ENCODE results near the gene STAP2. TPM values are rescaled to one million over a fixed set of nuclear protein-coding genes. Genes with fewer than 3 reads are reported as not detected.

Gene STAP2
- total and polyA plus RNA-seq, 9 of the 15 experiments (the other 6 are each of a cell fraction or from before 2014, with no cell fraction given): 1.2 to 9.8 (median 4.5) TPM

- no peak for TF ChIP-seq MAX (CRISPR knock-in tag; IDR thresholded peaks at IDR 0.05)
- no peak for TF ChIP-seq EP300 (IDR thresholded peaks at IDR 0.05; ENCODE audit: low read length)
- no peak for TF ChIP-seq ATF7 (IDR thresholded peaks at IDR 0.05)
- no peak for TF ChIP-seq HLTF (IDR thresholded peaks at IDR 0.05)
Measured at GRCh38 chr19:4347521-4347920, 8.9 kb upstream of the STAP2 start (continued).

- ATAC-seq (no peak), DNase-seq (ENCODE audit: extremely low read depth in 1 of 4, low spot score in 3 of 4) (no peak), FAIRE-seq (no peak)
- Histone ChIP-seq H3K4me2 (ENCODE audit: insufficient read depth, low read length) (no peak overlapping the region), H3K79me2 (ENCODE audit: control insufficient read depth, insufficient read depth, low read length) (peaks cover 7% of the 10 kb centered on the region), H3K27ac (ENCODE audit: extremely low read depth, low read depth, low read length) (no peak overlapping the region), H3K9ac (ENCODE audit: insufficient read depth in 1 of 2, low read depth in 2 of 2, low read length in 2 of 2) (peak overlapping the region in 1 of 2 experiments; percentile 76; a peak in 1 of 4 replicates), H2AFZ (ENCODE audit: low read depth, low read length) (no peak overlapping the region), H3K27me3 (ENCODE audit: control insufficient read depth in 2 of 2, insufficient read depth in 2 of 2, low read length in 2 of 2) (no peaks in the 10 kb centered on the region), H3K9me1 (ENCODE audit: control insufficient read depth, insufficient read depth, low read length) (no peaks in the 10 kb centered on the region), H3K36me3 (ENCODE audit: control insufficient read depth, insufficient read depth, low read length) (peaks cover 15% of the 10 kb centered on the region; the same call in 2 of the 3 replicates), H3K4me3 (no peak overlapping the region), H3K4me1 (replicated peaks in 1 of 2; ENCODE audit: control insufficient read depth in 2 of 2, insufficient read depth in 2 of 2, low read length in 2 of 2) (peaks cover 8 to 35% of the 10 kb centered on the region in 2 experiments; a peak in 4 of 5 replicates), H4K20me1 (replicated peaks; ENCODE audit: control insufficient read depth, insufficient read depth, low read length) (no peaks in the 10 kb centered on the region), H3K9me3 (replicated peaks; ENCODE audit: control insufficient read depth, insufficient read depth, low read depth, low read length) (no peaks in the 10 kb centered on the region)
- no TSS peak for BruUV-seq (replicated peaks)
- intact Hi-C loops (cut with micrococcal nuclease): no loop called here
- in situ Hi-C loops (cut with MboI): loop anchor here (10.0 kb wide), 1 partner anchor 71 kb away; the partner anchor contains the start of gene SHD
- WGBS (ENCODE audit: insufficient coverage, low coverage, missing lambda C conversion rate): 87% methylated on average over 6 of the region's 6 CpGs
- POLR2A ChIA-PET: interaction anchor here (0.5 to 0.7 kb wide), 2 partner anchors 16 to 82 kb away, joined by 3 read pairs; no protein-coding TSS in a partner anchor
- TF ChIP-seq PYGO2 (tag; IDR thresholded peaks at IDR 0.05) (no peak), MAZ (CRISPR knock-in tag; conservative IDR thresholded peaks at IDR 0.05 in 1 of 2, IDR thresholded peaks at IDR 0.05 in 1 of 2) (no peak), TEAD1 (CRISPR knock-in tag; IDR thresholded peaks at IDR 0.05) (no peak), SREBF1 (IDR thresholded peaks at IDR 0.05; ENCODE audit: borderline replicate concordance, low read depth, low read length) (no peak), SIRT6 (IDR thresholded peaks at IDR 0.05; ENCODE audit: low read depth, low read length) (no peak), POLR2B (IDR thresholded peaks at IDR 0.05; ENCODE audit: low read depth, partially characterized antibody) (no peak), ZFP1 (CRISPR knock-in tag; IDR thresholded peaks at IDR 0.05) (no peak), KAT8 (IDR thresholded peaks at IDR 0.05; ENCODE audit: low read depth) (no peak), RNF2 (IDR thresholded peaks at IDR 0.05) (no peak), ASH1L (IDR thresholded peaks at IDR 0.05; ENCODE audit: borderline replicate concordance, low read depth, partially characterized antibody) (no peak), BMI1 (IDR thresholded peaks at IDR 0.05; ENCODE audit: low read length) (no peak), MED1 (CRISPR knock-in tag; IDR thresholded peaks at IDR 0.05; ENCODE audit: borderline replicate concordance) (no peak)
- TF ChIP-seq, protein P1, sequence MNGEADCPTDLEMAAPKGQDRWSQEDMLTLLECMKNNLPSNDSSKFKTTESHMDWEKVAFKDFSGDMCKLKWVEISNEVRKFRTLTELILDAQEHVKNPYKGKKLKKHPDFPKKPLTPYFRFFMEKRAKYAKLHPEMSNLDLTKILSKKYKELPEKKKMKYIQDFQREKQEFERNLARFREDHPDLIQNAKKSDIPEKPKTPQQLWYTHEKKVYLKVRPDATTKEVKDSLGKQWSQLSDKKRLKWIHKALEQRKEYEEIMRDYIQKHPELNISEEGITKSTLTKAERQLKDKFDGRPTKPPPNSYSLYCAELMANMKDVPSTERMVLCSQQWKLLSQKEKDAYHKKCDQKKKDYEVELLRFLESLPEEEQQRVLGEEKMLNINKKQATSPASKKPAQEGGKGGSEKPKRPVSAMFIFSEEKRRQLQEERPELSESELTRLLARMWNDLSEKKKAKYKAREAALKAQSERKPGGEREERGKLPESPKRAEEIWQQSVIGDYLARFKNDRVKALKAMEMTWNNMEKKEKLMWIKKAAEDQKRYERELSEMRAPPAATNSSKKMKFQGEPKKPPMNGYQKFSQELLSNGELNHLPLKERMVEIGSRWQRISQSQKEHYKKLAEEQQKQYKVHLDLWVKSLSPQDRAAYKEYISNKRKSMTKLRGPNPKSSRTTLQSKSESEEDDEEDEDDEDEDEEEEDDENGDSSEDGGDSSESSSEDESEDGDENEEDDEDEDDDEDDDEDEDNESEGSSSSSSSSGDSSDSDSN (IDR thresholded peaks at IDR 0.05; ENCODE audit: borderline replicate concordance in 1 of 2, low read depth in 2 of 2, low read length in 2 of 2): no peak
- TF ChIP-seq, protein P2, sequence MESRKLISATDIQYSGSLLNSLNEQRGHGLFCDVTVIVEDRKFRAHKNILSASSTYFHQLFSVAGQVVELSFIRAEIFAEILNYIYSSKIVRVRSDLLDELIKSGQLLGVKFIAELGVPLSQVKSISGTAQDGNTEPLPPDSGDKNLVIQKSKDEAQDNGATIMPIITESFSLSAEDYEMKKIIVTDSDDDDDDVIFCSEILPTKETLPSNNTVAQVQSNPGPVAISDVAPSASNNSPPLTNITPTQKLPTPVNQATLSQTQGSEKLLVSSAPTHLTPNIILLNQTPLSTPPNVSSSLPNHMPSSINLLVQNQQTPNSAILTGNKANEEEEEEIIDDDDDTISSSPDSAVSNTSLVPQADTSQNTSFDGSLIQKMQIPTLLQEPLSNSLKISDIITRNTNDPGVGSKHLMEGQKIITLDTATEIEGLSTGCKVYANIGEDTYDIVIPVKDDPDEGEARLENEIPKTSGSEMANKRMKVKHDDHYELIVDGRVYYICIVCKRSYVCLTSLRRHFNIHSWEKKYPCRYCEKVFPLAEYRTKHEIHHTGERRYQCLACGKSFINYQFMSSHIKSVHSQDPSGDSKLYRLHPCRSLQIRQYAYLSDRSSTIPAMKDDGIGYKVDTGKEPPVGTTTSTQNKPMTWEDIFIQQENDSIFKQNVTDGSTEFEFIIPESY (CRISPR knock-in tag; IDR thresholded peaks at IDR 0.05): no peak
- CTCF ChIA-PET (ENCODE audit: low intra/inter-chr PET ratio): no interaction called here
Measured at GRCh38 chr19:4346020-4346383, 7.4 kb upstream of the STAP2 start.
